Stimulated activated CD8-positive, alpha-beta memory T cell treated with anti-CD3 and anti-CD28 coated beads, Interleukin-2, amount 100 ng/mL, for 48 hours (primary cell): ENCODE results near the gene GAL3ST2.
"Not testable (repeated sequence)": the region's sequence is repeated elsewhere in the genome, so short reads cannot be mapped to it uniquely, and the experiment has no call there.

Experiments used
- DNase-seq, 2 donors: peaks; one replicate each; pipeline ENCODE4 v3.0.0-alpha.2; 2020; ENCODE audit warnings: low read depth in 2 of 2

GAL3ST2 gene

DNA sequence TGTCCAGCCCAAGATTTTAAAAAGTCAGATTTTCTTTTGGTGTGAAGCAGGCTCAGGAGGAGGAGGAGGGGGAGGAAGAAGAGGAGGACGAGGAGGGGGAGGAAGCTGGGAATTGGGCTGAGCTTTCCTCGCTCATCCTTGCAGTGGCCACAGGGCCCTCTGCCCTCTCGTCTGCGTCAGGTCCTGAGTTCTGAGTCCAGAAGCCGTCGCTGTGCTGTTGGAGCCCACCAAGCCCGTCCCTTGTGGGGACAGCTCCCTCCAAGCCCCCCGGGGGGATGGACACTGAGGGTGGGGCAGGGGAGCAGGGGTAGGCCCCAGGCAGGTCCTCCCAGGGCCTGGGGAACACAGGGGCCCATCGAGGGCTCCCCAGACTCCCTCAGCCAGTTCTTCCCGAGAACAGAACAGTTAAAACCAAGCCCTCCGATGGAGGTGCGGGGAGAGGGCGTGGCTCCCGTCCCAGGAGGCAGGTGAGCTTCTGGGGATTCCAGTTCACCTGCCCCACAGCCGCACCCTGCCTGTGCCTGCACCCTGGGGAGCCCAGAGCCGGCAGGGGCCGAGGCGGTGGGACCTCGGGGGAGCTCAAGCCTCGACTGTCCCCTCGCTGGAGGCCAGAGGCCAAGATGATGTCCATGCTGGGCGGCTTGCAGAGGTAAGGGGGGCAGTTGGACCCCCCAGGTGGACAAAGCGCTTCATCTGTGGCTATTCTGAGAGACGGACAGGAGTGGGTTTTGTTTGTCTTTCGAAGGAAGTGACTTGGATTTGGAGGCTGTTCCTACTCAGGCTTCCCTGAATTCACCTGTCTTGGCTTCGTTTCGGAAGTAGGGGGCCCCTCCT lies at the start of gene GAL3ST2:
Gene GAL3ST2 (plus strand): TSS at position 487 of the 834 bp plus-strand sequence. CDS start 134 bp downstream, at position 621.
- DNase-seq: no peak

GRCh38 chr2:241728000-241728399 lies 48.6 kb upstream of the GAL3ST2 start:
- no peak for DNase-seq

GRCh38 chr2:241728627-241729026 lies 48.0 kb upstream of the GAL3ST2 start:
- no peak for DNase-seq

DNA sequence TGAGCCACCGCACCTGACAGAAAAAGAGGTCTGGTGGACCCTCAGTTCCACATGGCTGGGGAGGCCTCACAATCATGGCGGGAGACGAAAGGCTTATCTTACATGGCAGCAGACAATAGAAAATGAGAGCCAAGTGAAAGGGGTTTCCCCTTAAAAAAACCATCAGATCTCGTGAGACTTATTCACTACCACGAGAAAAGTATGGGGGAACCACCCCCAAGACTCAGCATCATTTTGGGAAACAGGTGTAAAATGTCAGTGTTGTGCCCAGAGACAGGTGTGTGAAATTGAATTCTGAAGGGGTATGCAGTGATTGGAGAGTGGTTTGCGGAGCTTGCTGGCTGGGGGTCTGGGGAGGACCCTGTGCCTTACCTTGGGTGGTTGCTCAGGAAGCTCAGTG lies 46.8 kb upstream of the GAL3ST2 start:
- no peak for DNase-seq

- no peak for DNase-seq
These were observed 45.8 kb upstream of the GAL3ST2 start for GRCh38 chr2:241730671-241731293.

- DNase-seq: peak in 1 of 2 donors; percentile 67
These were observed 44.0 kb upstream of the GAL3ST2 start for GRCh38 chr2:241732513-241733186.

- no peak for DNase-seq
These were observed 43.0 kb upstream of the GAL3ST2 start for GRCh38 chr2:241733391-241734207.

DNA sequence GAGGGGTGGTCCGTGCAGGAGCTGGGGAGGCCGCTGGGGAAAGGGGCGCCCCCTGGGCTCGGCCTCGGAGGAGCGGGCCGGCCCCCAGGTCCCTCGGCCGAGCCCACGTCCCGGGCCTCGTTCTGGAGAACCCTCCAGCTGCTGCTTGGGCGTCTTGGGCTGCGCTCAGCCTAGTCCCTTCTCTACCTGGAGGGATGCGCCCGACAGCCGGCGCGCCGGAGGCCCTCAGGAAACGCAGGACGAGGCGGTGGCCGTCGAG lies 42.5 kb upstream of the GAL3ST2 start:
- DNase-seq: no peak

DNA sequence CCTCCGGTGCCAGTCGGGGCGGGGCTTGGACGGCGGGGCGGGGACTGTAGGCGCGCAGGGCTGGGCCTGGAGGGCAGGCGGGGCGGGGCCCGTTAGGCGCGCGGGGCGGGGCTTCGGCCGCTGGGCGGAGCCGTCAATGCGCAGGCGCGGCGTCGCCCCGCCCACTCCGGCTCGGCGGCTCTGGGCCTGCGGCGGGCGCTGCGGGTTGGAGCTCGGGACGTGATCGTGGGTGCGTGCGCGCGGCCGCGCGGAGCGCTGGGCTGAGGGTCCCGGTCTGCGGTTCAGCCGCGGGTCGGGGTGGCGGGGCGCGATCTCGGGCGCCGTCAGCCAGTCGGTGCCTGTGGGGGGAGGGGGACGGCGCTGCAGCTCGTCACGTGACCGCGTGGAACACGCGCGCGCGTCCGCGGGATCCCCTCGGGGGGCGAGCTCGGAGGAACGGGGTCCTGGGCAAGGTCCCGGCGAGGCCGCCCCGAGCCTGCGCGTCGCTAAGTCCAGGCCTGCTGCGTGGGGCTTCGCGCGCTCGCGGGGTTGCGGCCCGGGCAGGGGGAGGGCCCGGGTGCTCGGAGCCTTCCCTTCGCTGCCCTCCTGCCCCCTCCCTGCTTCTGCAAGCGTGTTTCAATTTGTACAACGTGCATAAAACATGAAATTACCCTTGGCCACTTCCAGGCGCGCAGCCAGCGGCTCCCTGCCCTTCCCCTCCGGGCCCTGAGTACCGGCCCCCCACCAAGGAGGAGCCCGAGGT lies 42.0 kb upstream of the GAL3ST2 start, which contains the start of gene D2HGDH:
Gene D2HGDH (plus strand): TSS at position 164 of the 742 bp plus-strand sequence. CDS start 595 bp downstream, outside the sequence.
- peak; percentile 91 to 93 for DNase-seq

DNA sequence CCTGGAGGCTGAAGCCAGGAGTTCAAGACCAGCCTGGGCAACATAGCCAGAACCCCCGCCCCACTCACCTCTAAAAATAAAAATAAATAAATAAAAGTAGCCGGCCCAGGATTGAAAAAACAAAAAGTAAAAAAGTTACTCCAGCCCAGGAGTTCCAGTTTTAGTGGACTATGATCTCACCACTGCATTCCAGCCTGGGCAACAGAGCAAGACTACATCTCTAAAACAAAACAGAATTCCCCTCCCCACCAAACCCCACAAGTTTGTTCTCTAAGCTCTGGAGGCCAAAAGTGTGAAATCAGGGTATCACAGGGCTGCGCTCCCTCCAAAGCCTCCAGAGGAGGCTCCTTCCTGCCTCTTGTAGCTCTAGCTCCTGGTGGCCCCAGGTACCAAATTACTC lies 40.5 kb upstream of the GAL3ST2 start:
- DNase-seq: no peak

DNA sequence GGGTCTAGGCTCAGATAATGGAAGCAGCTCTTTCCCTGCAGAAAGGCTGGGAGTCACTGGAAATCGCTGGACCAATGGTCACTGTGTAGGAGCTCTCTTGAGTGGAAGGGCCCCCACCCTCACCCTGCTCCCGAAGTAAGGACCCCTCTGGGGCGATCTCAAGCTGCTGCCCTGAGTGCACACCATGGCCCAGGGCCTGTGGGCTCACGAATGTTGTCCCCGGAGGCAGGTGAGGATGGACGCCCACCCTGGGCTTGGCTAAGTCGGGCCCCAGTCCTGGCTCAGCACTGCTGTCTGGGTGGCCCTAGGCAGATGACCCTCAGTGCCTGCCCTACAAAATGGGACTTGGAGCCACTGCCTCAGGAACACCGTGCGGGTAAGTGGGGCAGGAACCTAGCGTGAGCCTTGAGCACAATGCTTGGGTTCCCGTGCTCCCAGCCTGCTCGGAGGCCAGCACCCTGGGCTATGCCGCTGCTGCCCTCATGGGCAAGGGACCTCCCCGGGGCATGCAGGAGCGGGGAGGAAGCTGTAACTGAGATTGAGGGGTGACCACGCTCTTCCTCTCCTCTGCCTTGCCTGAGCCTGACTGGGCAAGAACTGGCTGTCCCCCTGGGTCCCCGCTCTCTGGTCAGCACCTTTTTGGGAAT lies 38.5 kb upstream of the GAL3ST2 start:
- DNase-seq: no peak

DNA sequence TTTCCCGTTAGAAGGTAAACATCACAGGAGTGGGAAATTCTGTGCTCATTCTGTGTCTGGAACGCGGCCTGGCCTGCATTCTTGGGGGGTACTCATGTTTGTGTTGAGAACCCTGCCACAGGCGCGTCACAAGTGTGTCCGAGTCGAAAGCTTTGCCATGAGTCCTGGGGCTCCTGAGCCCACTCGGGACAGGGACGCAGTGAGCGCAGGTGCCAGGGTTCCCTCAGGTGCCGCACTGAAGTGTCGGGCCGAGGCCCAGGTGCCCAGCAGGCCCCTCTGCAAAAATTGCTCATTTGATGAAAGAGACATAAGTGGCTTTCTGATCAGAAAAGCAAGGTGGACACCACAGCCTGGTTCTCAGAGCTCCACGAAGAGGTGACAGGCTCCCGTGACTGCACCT lies 37.4 kb upstream of the GAL3ST2 start:
- DNase-seq: no peak

DNA sequence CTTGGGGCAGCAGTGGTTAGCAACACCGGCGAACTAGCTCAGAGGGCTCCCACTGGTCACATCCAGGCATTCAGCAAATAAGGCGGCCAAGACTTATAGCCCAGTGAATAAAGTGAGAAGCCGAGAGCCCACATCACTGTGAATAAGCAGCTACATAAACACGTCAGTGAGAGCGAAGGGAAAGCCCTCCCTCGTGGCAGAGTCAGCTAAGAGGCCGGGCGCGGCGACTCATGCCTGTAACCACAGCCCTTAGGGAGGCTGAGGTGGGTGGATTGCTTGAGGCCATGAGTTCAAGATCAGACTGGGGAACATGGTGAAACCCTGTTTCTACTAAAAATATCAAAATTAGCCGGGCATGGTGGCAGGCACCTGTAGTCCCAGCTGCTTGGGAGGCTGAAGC lies 37.0 kb upstream of the GAL3ST2 start:
- peak; percentile 59 to 68 for DNase-seq

DNA sequence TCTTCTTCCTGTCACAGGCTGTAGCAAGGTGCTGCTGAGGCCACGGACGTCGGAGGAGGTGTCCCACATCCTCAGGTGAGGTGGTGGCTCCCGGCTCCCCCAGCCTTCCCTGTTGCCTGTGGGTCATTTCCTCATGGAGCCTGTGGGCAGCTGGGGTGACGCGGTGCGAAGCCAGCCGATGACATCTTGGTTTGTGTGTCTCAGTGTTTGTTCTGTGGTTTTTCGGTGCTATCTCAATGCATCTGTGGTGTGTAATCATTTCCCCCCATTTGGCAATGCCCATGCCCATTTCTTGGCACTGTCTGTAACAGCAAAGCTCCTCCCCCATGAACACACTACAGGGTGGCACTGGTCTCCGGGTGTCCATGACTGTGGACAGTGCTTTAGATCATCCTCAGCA lies 35.6 kb upstream of the GAL3ST2 start:
- peak in 1 of 2 donors; percentile 31 for DNase-seq

- no peak for DNase-seq
These were observed 34.2 kb upstream of the GAL3ST2 start for GRCh38 chr2:241742320-241742939.

DNA sequence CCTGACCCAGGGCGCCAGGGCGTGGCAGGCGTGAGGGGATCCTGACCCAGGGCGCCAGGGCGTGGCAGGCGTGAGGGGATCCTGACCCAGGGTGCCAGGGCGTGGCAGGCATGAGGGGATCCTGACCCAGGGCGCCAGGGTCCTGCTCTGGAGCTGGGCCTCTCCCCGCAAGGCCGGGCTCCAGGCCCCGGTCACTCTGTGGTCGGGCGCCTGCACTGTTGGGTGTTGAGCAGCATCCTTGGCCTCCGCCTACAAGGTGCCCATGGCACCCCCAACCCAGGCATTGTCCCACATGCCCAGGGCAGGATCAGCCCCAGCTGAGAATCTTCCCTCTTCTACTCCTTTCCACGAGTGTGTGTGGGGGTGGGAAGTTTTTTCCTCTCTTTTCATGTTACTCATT lies 33.6 kb upstream of the GAL3ST2 start:
- DNase-seq: not testable (repeated sequence)

DNA sequence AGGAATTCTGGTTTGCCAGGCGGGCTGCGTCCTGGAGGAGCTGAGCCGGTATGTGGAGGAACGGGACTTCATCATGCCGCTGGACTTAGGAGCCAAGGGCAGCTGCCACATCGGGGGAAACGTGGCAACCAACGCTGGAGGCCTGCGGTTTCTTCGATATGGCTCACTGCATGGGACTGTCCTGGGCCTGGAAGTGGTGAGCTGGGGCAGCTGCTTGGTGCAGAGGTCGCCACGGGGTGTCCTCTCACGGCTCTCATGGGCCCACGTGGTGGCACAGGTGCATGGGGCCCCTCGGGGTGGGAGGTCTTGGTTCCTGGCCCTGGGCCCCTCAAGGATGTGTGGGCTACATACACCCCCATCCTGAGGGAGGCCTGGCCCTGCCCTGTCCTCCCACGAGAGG lies 33.0 kb upstream of the GAL3ST2 start:
- DNase-seq: no peak

DNA sequence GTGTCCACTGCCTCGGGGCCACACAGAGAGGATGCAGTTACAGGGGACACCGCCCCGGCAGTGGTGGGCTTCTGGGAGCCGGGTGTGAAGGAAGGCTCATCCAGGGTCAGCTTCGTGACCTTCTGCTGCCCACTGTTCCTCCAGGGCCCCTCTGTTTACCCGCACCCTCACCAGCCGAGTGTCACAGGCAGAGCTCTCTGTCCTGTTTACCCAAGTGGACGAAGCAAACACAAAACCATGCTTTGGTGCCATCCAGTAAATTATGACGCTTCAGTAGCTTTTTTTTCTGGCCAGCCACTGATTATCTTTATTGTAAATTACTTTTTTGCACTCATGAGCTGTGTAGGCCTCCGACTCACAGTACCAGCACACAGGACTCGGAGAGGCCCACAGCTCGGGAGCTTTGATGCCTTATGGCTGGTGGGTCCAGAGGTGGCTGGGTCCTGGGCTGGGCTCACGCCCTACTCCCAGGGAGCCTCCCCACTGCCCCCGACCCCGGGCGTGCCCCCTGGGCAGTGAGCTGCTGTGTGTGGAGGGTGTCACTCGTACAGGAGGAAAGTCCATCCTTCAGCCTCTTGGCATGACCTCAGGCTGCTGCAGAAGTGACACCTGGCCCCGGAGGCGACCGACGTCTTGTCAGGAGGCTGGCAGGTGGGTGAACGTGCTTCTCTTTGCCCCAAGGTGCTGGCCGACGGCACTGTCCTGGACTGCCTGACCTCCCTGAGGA lies 32.4 kb upstream of the GAL3ST2 start:
- DNase-seq: no peak

DNA sequence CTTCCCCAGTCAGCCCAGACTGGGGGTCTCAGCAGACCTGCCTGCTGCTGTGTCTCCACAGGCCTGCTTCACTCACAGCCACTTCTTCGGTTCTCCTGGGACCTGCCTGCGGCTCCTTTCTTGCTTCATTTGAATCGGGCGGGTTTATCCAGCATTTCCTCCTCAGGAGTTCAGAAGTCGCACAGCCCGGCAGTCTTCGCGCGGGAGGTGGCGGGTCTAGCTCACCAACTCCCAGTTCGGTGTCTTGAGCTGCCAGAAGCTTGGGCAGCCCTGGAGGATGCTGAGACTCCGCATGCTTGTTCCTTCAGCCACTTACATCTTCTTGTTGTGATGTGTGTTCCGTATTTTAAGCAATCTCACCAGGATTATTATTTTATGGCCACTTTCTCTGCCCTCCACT lies 31.3 kb upstream of the GAL3ST2 start:
- DNase-seq: no peak

GRCh38 chr2:241746084-241746483 lies 30.5 kb upstream of the GAL3ST2 start:
- no peak for DNase-seq
